Suprapubic skin (tissue), 4 donors: ENCODE results near the gene DUSP16. TPM values are rescaled to one million over a fixed set of nuclear protein-coding genes. Genes with fewer than 3 reads are reported as not detected.
A peak's percentile ranks its signal among the peaks of the same experiment; 100 is the strongest.

ENCODE experiments used
- DNase-seq, 2 donors: peaks; one replicate each; pipeline ENCODE4 v3.0.0-alpha.2; 2019; ENCODE audit warnings: low spot score in 2 of 2
- H3K27ac ChIP-seq: fragments of 200-600 bp; sonication (generic); one replicate; pipeline ENCODE4 v1.5.1; 2019
- H3K27me3 ChIP-seq: fragments of 200-600 bp; sonication (generic); one replicate; pipeline ENCODE4 v1.5.1; 2019
- H3K36me3 ChIP-seq: fragments of 200-600 bp; sonication (generic); one replicate; pipeline ENCODE4 v1.5.1; 2019
- H3K4me1 ChIP-seq: fragments of 200-600 bp; sonication (generic); one replicate; pipeline ENCODE4 v1.5.1; 2019
- H3K4me3 ChIP-seq: fragments of 200-600 bp; sonication (generic); one replicate; pipeline ENCODE4 v1.5.1; 2019; ENCODE audit warnings: mild to moderate bottlenecking
- H3K9me3 ChIP-seq: fragments of 200-600 bp; sonication (generic); one replicate; pipeline ENCODE4 v1.5.1; 2019
- EP300 ChIP-seq: sonication (generic); formaldehyde crosslinking; IDR thresholded peaks from one replicate; pipeline ENCODE4 v1.6.1; 2017; ENCODE audit warnings: antibody characterized with exemption
- POLR2A ChIP-seq, 2 donors: fragments of 450-650 bp; IDR thresholded peaks; one replicate each; pipeline ENCODE4 v1.6.1; 2017; ENCODE audit warnings: antibody characterized with exemption in 2 of 2, mild to moderate bottlenecking in 2 of 2, moderate library complexity in 2 of 2
- POLR2AphosphoS5 ChIP-seq, 3 donors: sonication (generic); formaldehyde crosslinking; IDR thresholded peaks; one replicate each; pipeline ENCODE4 v1.6.1; 2017; ENCODE audit warnings: antibody characterized with exemption in 3 of 3
- WGBS: methylation state at CpG from one replicate; pipeline ENCODE4 v1.1.5; 2018; 5-methylcytosine and 5-hydroxymethylcytosine counted together
- total RNA-seq, 4 donors: library from RNA; depleted of rRNA; stranded (reverse); fragments of >200 nt; gene quantifications; one replicate each; pipeline ENCODE4 v1.1.0, GENCODE V29; 2016
- TF ChIP-seq, protein P1 (sequence below), 2 donors: fragments of 200-600 bp in 1 of 2; fragments of 450-650 bp in 1 of 2; sonication (generic) in 1 of 2; IDR thresholded peaks; one replicate each; pipeline ENCODE4 v1.5.1; 2016 to 2019; ENCODE audit warnings: antibody characterized with exemption in 2 of 2, mild to moderate bottlenecking in 1 of 2, moderate library complexity in 1 of 2

Gene DUSP16
- total RNA-seq, 4 donors from 2014 or later, result 20.3 to 33.2 (median 24.8) TPM

DNA sequence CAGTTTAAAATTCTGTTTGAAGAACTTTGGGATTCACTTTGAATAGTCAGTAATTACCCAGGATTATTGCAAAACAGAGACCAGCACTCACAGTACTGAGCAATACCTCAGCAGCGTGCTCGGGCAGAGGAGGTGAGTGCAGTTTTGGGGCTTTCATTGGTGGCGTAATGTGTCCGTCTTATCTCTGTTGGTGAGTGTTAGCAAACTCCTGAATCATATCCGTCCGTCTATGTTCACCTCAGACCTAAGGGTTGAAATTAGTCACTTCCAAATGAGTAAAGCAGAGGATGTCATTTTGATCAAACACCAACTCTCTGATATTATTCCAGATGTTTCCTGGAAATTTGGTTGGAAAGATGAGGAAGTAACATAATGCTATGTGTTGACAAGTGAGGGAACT, 123.0 kb downstream of the DUSP16 start:
- WGBS, result 69% methylated on average over 6 of the region's 6 CpGs
- no peak for DNase-seq
- Histone ChIP-seq H3K27ac (no peak overlapping the region), H3K9me3 (no peaks in the 10 kb centered on the region), H3K27me3 (no peaks in the 10 kb centered on the region), H3K4me1 (peaks cover 32% of the 10 kb centered on the region), H3K4me3 (no peak overlapping the region), H3K36me3 (peaks cover 4% of the 10 kb centered on the region)
- TF ChIP-seq POLR2A (IDR thresholded peaks at IDR 0.05) (no peak), EP300 (no peak), POLR2AphosphoS5 (IDR thresholded peaks at IDR 0.05) (no peak)
- TF ChIP-seq, protein P1, sequence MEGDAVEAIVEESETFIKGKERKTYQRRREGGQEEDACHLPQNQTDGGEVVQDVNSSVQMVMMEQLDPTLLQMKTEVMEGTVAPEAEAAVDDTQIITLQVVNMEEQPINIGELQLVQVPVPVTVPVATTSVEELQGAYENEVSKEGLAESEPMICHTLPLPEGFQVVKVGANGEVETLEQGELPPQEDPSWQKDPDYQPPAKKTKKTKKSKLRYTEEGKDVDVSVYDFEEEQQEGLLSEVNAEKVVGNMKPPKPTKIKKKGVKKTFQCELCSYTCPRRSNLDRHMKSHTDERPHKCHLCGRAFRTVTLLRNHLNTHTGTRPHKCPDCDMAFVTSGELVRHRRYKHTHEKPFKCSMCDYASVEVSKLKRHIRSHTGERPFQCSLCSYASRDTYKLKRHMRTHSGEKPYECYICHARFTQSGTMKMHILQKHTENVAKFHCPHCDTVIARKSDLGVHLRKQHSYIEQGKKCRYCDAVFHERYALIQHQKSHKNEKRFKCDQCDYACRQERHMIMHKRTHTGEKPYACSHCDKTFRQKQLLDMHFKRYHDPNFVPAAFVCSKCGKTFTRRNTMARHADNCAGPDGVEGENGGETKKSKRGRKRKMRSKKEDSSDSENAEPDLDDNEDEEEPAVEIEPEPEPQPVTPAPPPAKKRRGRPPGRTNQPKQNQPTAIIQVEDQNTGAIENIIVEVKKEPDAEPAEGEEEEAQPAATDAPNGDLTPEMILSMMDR (IDR thresholded peaks at IDR 0.05), result no peak

DNA sequence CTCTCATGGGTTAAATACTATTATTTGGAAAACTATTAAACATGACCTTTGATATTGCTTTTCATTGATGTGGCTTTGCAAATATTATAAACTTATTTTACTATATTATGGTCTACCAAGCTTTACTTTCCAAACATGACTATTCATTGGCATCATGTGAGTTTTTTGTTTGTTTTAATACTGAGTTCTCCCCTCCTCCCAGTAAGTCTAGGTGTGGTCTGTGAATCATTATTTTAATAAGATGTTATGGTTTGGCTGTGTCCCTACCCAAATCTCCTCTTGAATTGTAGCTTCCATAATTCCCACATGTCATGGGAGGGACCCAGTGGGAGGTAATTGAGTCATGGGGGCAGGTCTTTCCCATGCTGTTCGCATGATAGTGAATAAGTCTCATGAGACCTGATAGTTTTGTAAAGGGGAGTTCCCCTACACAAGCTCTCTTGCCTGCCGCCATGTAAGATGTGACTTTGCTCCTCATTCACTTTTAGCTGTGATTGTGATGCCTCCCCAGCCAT, 125.8 kb downstream of the DUSP16 start:
- 87% methylated on average over 2 of the region's 2 CpGs for WGBS
- Histone ChIP-seq H3K36me3 (peaks cover 4% of the 10 kb centered on the region), H3K9me3 (no peaks in the 10 kb centered on the region), H3K27me3 (no peaks in the 10 kb centered on the region), H3K4me3 (no peak overlapping the region), H3K4me1 (peaks cover 29% of the 10 kb centered on the region), H3K27ac (no peak overlapping the region)
- no peak for TF ChIP-seq POLR2A (IDR thresholded peaks at IDR 0.05)
- no peak for TF ChIP-seq POLR2AphosphoS5 (IDR thresholded peaks at IDR 0.05)
- TF ChIP-seq, protein P1 (IDR thresholded peaks at IDR 0.05), result no peak
- no peak for TF ChIP-seq EP300
- no peak for DNase-seq

DNA sequence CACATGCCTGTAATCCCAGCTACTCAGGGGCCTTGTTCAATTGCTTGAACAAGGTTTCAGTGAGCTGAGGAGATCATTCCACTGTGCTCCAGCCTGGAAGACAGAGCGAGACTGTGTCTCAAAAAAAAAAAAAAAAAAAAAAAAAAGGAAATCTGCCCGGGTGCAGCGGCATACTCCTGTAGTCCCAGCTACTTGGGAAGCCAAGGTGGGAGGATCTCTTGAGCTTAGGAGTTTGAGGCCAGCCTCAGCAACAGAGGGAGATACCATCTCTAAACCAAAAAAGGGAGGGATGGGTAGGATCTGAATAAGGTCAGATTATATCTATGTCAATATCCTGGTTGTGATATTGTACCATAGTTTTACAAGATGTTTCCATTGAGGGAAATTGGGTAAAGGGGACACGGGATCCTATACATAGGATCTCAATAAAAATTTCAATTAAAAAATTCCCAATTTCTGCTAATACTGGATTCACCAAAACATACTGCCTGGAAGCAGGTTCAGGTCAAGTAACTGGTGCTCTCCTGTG, 129.4 kb downstream of the DUSP16 start:
- DNase-seq, result no peak
- WGBS, result 54% methylated on average over 4 of the region's 4 CpGs
- peaks cover 4% of the 10 kb centered on the region for H3K36me3 ChIP-seq
- H3K27me3 ChIP-seq, result no peaks in the 10 kb centered on the region
- H3K4me3 ChIP-seq, result no peak overlapping the region
- no peak for TF ChIP-seq POLR2A (IDR thresholded peaks at IDR 0.05)
- TF ChIP-seq, protein P1 (IDR thresholded peaks at IDR 0.05), result no peak
- H3K4me1 ChIP-seq, result peaks cover 37% of the 10 kb centered on the region
- no peaks in the 10 kb centered on the region for H3K9me3 ChIP-seq
- H3K27ac ChIP-seq, result no peak overlapping the region

DNA sequence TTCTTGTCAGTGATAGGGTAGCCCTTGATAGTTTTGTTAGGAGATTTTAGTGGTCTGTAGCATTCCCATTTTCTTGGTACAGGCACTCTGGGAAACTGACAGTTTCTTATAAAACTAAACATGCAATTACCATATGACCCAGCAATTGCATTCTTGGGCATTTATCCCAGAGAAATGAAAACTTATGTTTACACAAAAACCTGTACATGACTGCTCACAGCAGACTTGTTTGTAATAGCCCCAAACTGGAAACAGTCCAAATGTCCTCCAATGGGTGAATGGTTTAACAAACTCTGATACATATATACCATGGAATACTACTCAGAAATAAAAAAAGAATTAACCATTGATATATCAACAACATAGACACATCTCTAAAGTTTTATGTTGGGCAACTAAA, 130.3 kb downstream of the DUSP16 start:
- Histone ChIP-seq H3K4me3 (no peak overlapping the region), H3K27me3 (no peaks in the 10 kb centered on the region), H3K27ac (no peak overlapping the region), H3K36me3 (peaks cover 4% of the 10 kb centered on the region), H3K9me3 (no peaks in the 10 kb centered on the region), H3K4me1 (peaks cover 37% of the 10 kb centered on the region)
- TF ChIP-seq, protein P1 (IDR thresholded peaks at IDR 0.05), result no peak
- TF ChIP-seq POLR2A (IDR thresholded peaks at IDR 0.05), result no peak
- no peak for TF ChIP-seq EP300
- no peak for TF ChIP-seq POLR2AphosphoS5 (IDR thresholded peaks at IDR 0.05)
- no peak for DNase-seq

DNA sequence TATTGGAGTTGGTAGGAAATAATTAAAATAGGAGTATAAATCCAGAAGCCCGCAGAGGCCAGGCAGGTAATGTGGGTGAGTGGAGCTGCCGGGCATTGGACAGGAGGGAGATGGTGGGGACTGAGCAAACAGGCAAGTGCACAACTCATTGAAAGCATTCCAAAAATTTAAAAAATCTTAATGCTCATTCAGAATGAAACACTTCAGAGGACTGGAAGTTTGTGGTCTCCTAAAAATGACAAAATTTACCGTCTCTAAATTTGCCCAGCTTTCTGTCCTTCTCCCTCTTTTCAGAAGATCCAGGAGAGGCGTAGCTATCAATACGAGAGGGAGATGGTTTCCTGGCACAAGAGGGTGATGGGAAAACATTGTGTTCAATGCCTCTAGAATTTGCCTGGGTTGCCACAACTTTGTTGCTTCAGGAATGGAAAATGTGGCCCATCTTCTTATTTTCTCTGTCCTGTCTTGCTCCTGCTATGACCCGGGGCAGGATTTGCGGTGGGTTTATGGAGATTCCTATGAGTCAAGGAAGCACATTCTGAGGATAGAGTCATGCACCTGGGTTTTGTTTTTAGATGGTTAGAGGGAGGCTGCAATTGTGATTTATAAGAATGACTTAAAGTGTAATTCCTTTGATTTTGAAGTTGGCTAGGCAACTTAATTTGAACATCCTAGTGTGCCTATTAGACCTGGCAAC, 133.6 kb downstream of the DUSP16 start:
- DNase-seq, result no peak
- no peak for TF ChIP-seq EP300
- TF ChIP-seq POLR2A (IDR thresholded peaks at IDR 0.05), result no peak
- TF ChIP-seq, protein P1 (IDR thresholded peaks at IDR 0.05), result no peak
- no peak for TF ChIP-seq POLR2AphosphoS5 (IDR thresholded peaks at IDR 0.05)
- Histone ChIP-seq H3K27ac (peak overlapping the region; percentile 29), H3K4me3 (no peak overlapping the region), H3K9me3 (no peaks in the 10 kb centered on the region), H3K27me3 (no peaks in the 10 kb centered on the region), H3K36me3 (no peaks in the 10 kb centered on the region), H3K4me1 (peaks cover 34% of the 10 kb centered on the region)
- 82% methylated on average over 7 of the region's 7 CpGs for WGBS
